ENCODE data around the gene KIF5C.

- TF ChIP-seq CTCF (IDR thresholded peaks at IDR 0.05) (no peak), ZFX (IDR thresholded peaks at IDR 0.05; ENCODE audit: borderline replicate concordance) (no peak)
These were observed 95.4 kb downstream of the KIF5C start for GRCh38 chr2:148970385-148970784.
